K562 (cell line): Measurements from ENCODE around the gene NUCKS1. TPM values are rescaled to one million over a fixed set of nuclear protein-coding genes. Genes with fewer than 3 reads are reported as not detected.

Source experiments
- CCAR2 ChIP-seq: fragments of 200-400 bp; formaldehyde crosslinking; IDR thresholded peaks from 2 replicates; pipeline ENCODE4 v1.6.1; 2017; ENCODE audit warnings: mild to moderate bottlenecking, low read depth, low read length
- SRSF3 ChIP-seq: fragments of 200-400 bp; formaldehyde crosslinking; IDR thresholded peaks from 2 replicates; pipeline ENCODE4 v1.6.1; 2016; ENCODE audit warnings: mild to moderate bottlenecking, low read length, moderate library complexity; ENCODE audit not compliant: insufficient read depth
- ZNF830 ChIP-seq: fragments of 250-450 bp; sonication (Bioruptor Pico); IDR thresholded peaks from 2 replicates; pipeline ENCODE4 v1.5.0; 2021; ENCODE audit warnings: mild to moderate bottlenecking
- ZSCAN32 ChIP-seq: fragments of 450-650 bp; formaldehyde crosslinking; IDR thresholded peaks from 2 replicates; pipeline ENCODE4 v1.4.0; 2020; ENCODE audit warnings: mild to moderate bottlenecking, moderate library complexity
- polyA plus RNA-seq, 8 experiments: library from polyadenylated mRNA; depleted of rRNA in 4 of 8; stranded (reverse) in 5 of 8; unstranded in 3 of 8; fragments of >200 nt; fragmentation: Nextera tagmentation in 2 of 8; fragmentation: Illumina TruSeq in 1 of 8; extraction: Ambion mirVana in 2 of 8; extraction: Trizol in 1 of 8; gene quantifications; 2 replicates each; pipeline versions ENCODE4 v1.2.1 to v1.2.3, GENCODE V29; 2011 to 2014; ENCODE audit warnings: inconsistent platforms in 1 of 8, missing spikeins in 1 of 8
- total RNA-seq, 7 experiments: library from RNA; depleted of rRNA in 6 of 7; stranded (reverse); fragments of >200 nt in 6 of 7; fragmentation: Illumina TruSeq in 2 of 7; extraction: Trizol in 2 of 7; gene quantifications; 2 replicates each; pipeline versions ENCODE4 v1.2.1 to v1.2.3, GENCODE V29; 2011 to 2021; ENCODE audit warnings: low replicate concordance in 1 of 7
- TF ChIP-seq, protein P1 (sequence below), 2 experiments: fragments of 450-650 bp; IDR thresholded peaks; 2 replicates each; pipeline ENCODE4 v1.6.1; 2016; ENCODE audit warnings: mild to moderate bottlenecking in 2 of 2, borderline replicate concordance in 1 of 2, low read depth in 1 of 2, moderate library complexity in 1 of 2
- TF ChIP-seq, protein P2 (sequence below): fragments of 450-650 bp; IDR thresholded peaks from 2 replicates; pipeline ENCODE4 v1.6.1; 2016; ENCODE audit warnings: antibody characterized with exemption
- TF ChIP-seq, protein P3 (sequence below): fragments of 250-450 bp; sonication (Bioruptor Pico); IDR thresholded peaks from 2 replicates; pipeline ENCODE4 v1.4.0; 2020
- TF ChIP-seq, protein P4 (sequence below): sonication (generic); formaldehyde crosslinking; IDR thresholded peaks from 2 replicates; pipeline ENCODE4 v1.8.0; 2022; ENCODE audit warnings: mild to moderate bottlenecking, missing genetic modification reagents

The NUCKS1 gene
- total and polyA plus RNA-seq, 9 of the 15 experiments (the other 6 are each of a cell fraction or from before 2014, with no cell fraction given): 66.7 to 244 (median 149) TPM

DNA sequence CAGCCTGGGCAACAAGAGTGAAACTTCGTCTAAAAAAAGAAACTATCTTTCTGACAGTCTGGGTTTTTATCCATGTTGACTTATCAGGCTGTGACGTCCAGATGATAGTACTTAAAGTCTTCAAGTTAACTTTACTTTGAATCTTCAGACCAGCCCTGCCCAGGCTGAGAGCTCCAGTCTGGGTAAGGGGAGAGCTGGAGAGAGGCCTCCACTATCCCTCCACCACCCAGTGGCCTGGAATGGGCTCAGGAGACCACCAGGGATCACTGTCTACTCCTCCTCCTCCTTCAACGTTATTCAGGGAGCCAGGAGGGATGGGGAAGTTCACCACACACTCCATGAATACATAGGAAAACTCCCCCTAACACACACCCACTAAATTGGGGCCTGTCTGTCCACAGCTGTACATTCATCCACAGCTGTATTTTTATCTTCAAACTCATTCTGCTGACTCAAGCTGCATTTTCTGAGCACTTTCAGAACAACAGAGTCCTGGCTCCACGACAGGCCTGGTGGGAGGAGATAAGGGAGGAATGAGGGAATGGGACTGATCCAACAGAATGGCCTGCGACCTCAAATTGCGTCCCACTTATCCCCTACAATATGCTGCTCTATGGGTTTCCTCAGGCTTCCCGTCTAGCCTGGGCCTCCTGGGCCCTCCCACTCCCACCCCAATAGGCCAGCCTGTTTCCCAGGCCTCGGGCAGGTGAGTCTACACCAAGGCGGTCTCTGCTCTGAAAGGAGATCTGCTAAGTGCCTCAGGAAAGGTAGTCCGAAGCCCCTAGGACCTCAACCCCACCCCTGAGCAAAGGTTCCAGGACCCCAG is 71.5 kb downstream of the NUCKS1 start (continued):
- TF ChIP-seq, protein P1, sequence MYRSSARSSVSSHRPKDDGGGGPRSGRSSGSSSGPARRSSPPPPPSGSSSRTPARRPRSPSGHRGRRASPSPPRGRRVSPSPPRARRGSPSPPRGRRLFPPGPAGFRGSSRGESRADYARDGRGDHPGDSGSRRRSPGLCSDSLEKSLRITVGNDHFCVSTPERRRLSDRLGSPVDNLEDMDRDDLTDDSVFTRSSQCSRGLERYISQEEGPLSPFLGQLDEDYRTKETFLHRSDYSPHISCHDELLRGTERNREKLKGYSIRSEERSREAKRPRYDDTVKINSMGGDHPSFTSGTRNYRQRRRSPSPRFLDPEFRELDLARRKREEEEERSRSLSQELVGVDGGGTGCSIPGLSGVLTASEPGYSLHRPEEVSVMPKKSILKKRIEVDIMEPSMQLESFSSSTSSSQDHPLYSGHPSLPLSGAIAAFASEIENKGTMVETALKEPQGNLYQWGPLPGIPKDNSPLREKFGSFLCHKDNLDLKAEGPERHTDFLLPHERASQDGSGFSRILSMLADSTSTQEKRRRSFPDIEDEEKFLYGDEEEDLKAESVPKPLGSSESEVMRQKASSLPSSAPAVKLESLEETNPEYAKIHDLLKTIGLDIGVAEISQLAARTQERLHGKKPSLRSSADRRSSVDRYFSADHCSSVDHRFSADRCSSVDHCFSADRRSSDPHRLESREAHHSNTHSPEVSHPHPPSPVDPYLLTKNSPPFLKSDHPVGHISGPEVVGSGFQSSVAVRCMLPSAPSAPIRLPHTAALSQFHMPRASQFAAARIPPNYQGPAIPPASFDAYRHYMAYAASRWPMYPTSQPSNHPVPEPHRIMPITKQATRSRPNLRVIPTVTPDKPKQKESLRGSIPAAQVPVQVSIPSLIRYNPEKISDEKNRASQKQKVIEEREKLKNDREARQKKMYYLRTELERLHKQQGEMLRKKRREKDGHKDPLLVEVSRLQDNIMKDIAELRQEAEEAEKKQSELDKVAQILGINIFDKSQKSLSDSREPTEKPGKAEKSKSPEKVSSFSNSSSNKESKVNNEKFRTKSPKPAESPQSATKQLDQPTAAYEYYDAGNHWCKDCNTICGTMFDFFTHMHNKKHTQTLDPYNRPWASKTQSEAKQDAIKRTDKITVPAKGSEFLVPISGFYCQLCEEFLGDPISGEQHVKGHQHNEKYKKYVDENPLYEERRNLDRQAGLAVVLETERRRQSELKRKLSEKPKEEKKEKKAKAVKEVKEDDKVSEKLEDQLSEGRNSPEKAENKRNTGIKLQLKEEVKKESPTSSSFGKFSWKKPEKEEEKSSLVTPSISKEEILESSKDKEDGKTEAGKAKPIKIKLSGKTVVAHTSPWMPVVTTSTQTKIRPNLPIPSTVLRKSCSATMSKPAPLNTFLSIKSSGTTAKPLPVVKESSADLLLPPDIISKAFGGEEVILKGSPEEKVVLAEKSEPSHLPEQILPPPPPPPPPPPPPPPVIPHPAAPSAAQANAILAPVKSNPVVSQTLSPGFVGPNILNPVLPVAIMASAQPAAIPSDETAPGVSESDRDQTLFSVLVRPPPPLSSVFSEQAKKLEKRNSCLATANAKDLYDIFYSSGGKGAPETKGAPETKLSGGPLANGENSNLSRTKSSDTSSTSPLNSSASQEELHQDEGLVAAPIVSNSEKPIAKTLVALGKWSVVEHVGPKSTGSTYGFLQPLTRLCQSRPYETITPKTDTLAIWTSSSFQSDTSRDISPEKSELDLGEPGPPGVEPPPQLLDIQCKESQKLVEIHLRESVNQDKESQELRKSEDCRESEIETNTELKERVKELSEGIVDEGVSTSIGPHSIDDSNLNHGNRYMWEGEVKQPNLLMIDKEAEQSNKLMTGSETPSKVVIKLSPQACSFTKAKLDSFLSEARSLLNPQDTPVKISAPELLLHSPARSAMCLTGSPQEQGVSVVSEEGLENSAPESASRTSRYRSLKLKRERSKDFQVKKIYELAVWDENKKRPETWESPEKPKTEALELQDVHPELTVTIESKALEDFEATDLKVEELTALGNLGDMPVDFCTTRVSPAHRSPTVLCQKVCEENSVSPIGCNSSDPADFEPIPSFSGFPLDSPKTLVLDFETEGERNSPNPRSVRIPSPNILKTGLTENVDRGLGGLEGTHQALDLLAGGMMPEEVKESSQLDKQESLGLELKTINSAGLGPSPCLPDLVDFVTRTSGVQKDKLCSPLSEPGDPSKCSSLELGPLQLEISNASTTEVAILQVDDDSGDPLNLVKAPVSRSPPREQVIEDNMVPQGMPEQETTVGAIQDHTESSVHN (IDR thresholded peaks at IDR 0.05; ENCODE audit: borderline replicate concordance in 1 of 2, low read depth in 1 of 2): peak in 1 of 2 experiments; percentile 100; a peak in 2 of 4 replicates
- TF ChIP-seq, protein P2, sequence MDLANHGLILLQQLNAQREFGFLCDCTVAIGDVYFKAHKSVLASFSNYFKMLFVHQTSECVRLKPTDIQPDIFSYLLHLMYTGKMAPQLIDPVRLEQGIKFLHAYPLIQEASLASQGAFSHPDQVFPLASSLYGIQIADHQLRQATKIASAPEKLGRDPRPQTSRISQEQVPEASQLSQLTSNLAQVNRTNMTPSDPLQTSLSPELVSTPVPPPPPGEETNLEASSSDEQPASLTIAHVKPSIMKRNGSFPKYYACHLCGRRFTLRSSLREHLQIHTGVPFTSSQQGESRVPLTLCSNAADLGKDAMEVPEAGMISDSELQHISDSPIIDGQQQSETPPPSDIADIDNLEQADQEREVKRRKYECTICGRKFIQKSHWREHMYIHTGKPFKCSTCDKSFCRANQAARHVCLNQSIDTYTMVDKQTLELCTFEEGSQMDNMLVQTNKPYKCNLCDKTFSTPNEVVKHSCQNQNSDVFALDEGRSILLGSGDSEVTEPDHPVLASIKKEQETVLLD: peak; percentile 70; the same call in 1 of the 2 replicates
- 0 out of 2 replicates have a peak, but pooled peaks have one; percentile 68 for TF ChIP-seq CCAR2
- TF ChIP-seq ZSCAN32 (CRISPR knock-in tag): no peak
- TF ChIP-seq, protein P3, sequence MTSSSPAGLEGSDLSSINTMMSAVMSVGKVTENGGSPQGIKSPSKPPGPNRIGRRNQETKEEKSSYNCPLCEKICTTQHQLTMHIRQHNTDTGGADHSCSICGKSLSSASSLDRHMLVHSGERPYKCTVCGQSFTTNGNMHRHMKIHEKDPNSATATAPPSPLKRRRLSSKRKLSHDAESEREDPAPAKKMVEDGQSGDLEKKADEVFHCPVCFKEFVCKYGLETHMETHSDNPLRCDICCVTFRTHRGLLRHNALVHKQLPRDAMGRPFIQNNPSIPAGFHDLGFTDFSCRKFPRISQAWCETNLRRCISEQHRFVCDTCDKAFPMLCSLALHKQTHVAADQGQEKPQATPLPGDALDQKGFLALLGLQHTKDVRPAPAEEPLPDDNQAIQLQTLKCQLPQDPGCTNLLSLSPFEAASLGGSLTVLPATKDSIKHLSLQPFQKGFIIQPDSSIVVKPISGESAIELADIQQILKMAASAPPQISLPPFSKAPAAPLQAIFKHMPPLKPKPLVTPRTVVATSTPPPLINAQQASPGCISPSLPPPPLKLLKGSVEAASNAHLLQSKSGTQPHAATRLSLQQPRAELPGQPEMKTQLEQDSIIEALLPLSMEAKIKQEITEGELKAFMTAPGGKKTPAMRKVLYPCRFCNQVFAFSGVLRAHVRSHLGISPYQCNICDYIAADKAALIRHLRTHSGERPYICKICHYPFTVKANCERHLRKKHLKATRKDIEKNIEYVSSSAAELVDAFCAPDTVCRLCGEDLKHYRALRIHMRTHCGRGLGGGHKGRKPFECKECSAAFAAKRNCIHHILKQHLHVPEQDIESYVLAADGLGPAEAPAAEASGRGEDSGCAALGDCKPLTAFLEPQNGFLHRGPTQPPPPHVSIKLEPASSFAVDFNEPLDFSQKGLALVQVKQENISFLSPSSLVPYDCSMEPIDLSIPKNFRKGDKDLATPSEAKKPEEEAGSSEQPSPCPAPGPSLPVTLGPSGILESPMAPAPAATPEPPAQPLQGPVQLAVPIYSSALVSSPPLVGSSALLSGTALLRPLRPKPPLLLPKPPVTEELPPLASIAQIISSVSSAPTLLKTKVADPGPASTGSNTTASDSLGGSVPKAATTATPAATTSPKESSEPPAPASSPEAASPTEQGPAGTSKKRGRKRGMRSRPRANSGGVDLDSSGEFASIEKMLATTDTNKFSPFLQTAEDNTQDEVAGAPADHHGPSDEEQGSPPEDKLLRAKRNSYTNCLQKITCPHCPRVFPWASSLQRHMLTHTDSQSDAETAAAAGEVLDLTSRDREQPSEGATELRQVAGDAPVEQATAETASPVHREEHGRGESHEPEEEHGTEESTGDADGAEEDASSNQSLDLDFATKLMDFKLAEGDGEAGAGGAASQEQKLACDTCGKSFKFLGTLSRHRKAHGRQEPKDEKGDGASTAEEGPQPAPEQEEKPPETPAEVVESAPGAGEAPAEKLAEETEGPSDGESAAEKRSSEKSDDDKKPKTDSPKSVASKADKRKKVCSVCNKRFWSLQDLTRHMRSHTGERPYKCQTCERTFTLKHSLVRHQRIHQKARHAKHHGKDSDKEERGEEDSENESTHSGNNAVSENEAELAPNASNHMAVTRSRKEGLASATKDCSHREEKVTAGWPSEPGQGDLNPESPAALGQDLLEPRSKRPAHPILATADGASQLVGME (CRISPR knock-in tag): no peak
- TF ChIP-seq, protein P4, sequence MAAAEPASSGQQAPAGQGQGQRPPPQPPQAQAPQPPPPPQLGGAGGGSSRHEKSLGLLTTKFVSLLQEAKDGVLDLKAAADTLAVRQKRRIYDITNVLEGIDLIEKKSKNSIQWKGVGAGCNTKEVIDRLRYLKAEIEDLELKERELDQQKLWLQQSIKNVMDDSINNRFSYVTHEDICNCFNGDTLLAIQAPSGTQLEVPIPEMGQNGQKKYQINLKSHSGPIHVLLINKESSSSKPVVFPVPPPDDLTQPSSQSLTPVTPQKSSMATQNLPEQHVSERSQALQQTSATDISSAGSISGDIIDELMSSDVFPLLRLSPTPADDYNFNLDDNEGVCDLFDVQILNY: no peak
- TF ChIP-seq SRSF3: no peak
- TF ChIP-seq ZNF830 (CRISPR knock-in tag): no peak
